Frontal cortex (tissue), 4 donors: ENCODE data around the gene NAPSA. TPM values are rescaled to one million over a fixed set of nuclear protein-coding genes. Genes with fewer than 3 reads are reported as not detected.
"Not testable (repeated sequence)": the region's sequence is repeated elsewhere in the genome, so short reads cannot be mapped to it uniquely, and the experiment has no call there.

Experiments used
- DNase-seq, 2 donors: peaks; one replicate each; pipeline ENCODE4 v3.0.0; 2012; ENCODE audit warnings: low spot score in 2 of 2
- FAIRE-seq: peaks from 2 replicates; lab custom pipeline; 2012; peaks lifted over from hg19 to GRCh38; lab: Jason Lieb, UNC
- total RNA-seq: library from RNA; depleted of rRNA; stranded (reverse); fragments of >200 nt; gene quantifications from one replicate; pipeline ENCODE4 v1.2.3, GENCODE V29; 2014
- donor health status: control.
- donor health status: control.
- donor health status: control.

The NAPSA gene
- total RNA-seq, 1 donor from 2014 or later: not detected

GRCh38 chr19:50333235-50333736 lies 32.2 kb downstream of the NAPSA start:
- FAIRE-seq: no peak
- DNase-seq: peak; percentile 93 to 96

GRCh38 chr19:50332244-50333038 lies 33.0 kb downstream of the NAPSA start:
- FAIRE-seq (no peak), DNase-seq (no peak)

GRCh38 chr19:50331994-50332243 lies 33.5 kb downstream of the NAPSA start:
- no peak for FAIRE-seq
- no peak for DNase-seq

DNA sequence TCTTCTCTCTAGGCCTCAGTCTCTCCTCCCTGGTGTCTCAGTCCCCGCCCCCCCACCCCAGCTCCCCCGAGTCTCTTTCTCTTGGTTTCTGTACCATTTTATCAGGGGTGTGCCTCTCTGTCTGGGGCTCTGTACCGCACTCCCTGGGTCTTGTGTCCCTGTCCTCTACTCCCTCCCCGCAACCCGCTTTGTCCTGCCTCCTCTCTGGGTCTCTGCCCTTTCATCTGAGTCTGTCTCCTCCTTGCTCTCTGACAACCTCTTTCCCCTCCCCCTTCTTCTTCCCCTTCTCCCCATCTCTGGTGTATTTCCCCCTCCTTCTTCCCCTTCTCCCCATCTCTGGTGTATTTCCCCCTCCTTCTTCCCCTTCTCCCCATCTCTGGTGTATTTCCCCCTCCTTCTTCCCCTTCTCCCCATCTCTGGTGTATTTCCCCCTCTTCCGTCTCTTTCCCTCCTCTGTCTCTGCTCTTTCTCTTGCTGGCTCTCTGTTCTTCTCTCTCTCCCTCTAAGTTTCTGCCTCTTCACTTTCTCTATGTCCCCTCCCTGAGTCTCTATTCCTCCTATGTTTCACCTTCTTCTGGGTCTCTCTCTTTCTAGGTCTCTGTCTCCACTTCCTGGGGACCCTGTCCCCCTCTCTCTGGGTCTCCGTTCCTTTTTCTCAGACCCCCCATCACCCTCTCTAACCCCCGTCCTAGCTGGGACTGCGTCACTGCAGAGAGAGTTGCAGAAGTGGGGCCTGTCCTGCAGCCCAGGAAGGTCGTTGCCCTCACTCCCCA lies 34.0 kb downstream of the NAPSA start:
- DNase-seq (no peak), FAIRE-seq (no peak)

DNA sequence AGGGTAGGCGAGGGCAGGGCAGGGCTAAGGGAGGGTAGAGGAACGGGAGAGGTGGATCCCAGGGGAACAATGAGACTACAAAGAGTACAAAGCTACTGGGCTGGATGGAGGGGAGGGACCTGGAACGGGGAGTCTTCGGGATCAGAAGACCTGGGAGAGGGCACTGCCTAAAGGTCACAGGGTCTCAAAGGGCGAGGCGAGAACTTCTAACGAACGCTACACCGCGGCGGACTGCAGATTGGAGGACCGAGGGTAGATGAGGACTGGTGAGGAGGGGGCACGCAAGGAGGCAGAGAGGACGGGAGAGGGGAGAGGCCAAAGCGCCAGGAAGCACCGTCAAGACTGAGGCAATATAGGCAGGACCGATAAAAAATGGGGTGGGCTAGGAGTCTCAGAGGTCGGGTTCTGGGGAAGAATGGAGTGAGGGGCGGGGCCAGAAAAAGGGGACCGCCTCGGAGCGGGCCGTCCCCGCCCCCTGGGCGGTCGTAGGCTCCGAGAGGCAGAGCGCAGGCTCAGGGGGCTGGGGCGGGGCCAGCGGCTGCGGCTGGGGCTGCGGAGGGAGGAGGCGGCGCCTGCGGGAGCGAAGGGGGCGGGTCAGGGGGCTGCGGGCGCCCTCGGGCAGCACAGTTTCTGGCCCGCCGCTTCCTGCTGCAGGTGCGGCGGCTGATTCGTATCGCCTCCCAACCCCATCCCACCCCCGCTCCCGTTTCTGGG lies 34.9 kb downstream of the NAPSA start:
- DNase-seq (peak; percentile 87 to 88), FAIRE-seq (no peak)

GRCh38 chr19:50329926-50330294 lies 35.5 kb downstream of the NAPSA start:
- not testable (repeated sequence) for FAIRE-seq, DNase-seq

- DNase-seq (peak; percentile 99), FAIRE-seq (peak; percentile 54)
Observed at GRCh38 chr19:50329146-50329925, 36.1 kb downstream of the NAPSA start, which contains the start of gene KCNC3. TSS of gene KCNC3 (minus strand) at chr19:50329377. CDS start at chr19:50329082, 295 bp downstream.

- DNase-seq: no peak
- no peak for FAIRE-seq
Observed at GRCh38 chr19:50328873-50329145, 36.6 kb downstream of the NAPSA start.

DNA sequence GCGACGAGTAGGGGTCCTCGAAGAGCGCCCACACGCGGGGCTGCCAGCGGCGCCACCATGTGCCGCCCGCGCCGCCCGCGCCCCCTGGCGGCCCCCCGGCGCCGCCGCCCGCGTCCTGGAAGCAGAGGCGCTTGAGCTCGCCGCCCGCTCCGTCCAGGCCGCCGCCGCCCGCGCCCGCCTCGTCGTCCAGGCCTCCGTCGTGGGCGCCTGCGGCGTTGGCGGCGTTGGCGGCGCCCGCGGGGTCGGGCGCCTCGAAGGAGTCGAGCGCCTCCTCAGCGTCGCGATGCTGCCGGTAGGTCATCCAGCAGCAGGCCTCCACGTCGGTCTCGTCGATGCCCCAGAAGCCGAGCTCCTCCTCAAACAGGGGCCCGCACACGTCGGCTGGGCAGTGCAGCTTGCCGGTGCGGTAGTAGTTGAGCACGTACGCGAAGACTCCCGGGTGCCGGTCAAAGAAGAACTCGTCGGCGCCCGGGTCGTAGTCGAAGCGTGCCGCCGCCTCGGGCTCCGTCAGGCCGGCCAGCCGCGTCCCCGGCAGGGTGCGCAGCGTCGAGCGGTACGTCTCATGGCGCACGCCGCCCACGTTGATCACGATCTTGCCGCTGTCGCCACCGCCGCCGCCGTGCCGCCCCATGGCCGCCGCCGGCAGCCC lies 37.1 kb downstream of the NAPSA start:
- no peak for DNase-seq
- no peak for FAIRE-seq

- no peak for DNase-seq
- no peak for FAIRE-seq
Observed at GRCh38 chr19:50327461-50328223, 37.8 kb downstream of the NAPSA start.

DNA sequence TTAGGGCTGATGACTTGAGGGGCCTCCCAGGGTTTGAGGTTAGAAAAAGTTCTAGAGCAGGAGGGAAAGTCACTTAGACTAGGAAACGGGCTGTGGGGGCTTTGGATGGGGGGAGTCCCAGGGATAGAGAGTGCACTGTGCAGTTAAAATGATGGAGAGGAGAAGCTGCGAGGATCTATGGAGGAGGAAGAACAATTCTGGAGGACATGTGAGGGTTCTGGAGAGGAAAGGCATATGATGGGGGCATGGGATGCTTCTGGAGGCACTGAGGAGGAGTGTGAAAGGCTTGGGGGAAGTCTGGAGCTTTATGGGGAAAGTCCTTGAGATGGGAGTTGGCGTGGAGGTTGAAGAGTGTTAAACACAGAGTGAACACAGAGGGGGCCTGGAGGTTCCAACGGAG lies 38.4 kb downstream of the NAPSA start:
- no peak for DNase-seq
- no peak for FAIRE-seq

GRCh38 chr19:50326101-50326664 lies 39.3 kb downstream of the NAPSA start:
- DNase-seq (no peak), FAIRE-seq (no peak)

DNA sequence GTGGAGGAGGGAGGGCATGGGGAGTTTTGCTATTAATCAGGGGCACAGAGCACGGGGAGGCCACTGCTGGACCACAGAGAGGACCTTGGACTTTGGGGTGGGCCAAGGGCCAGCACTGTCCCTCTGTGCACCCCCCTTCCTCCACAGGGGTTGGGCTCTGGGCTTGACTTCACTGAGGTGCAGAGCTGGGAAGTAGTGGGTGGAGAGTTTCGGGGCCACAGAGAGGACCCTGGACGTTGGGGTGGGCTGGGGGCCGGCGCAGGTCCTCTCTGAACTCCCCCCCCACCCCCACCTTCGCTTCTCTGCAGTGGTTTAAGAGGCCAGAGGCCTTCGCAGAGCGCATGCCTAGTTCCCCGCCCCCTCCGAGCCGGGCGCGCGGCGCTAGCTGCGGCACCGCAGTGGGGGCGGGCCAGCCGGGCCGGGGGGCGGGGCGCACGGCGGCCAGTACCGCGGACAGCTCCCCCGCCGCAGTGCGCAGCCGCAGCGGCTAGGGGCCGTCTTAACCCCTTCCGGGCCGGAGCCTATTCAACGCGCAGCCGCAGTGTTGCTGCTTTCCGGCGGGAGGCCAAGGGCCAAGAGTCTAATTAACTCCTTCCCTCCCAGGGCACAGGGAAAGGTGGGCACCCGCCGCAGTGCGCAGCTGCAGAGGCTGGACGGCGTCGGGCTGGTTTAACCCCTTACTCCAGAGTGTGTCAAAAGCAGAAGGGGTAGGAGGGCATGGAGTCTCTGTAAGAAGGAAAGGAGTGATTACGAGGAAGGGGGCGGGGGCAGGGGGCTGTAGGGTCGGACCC lies 39.9 kb downstream of the NAPSA start:
- FAIRE-seq: no peak
- DNase-seq: peak; percentile 97 to 98

- FAIRE-seq (no peak), DNase-seq (no peak)
Observed at GRCh38 chr19:50324331-50324730, 41.1 kb downstream of the NAPSA start.

DNA sequence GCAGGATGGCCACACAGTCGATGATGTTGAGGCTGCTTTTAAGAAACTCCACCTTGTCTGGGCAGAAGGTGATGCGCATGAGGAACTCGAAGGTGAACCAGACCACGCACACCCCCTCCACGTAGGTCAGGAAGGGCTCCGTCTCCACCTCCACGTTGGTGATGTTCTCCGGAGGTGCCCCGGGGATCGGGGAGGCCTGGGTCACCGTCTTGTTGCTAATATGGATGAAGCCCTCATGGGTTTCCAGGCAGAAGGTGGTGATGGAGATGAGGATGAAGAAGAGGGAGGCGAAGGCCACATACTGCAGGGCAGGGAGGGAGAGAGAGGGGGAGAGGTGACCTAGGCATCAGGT lies 41.7 kb downstream of the NAPSA start:
- no peak for DNase-seq
- FAIRE-seq: no peak

DNA sequence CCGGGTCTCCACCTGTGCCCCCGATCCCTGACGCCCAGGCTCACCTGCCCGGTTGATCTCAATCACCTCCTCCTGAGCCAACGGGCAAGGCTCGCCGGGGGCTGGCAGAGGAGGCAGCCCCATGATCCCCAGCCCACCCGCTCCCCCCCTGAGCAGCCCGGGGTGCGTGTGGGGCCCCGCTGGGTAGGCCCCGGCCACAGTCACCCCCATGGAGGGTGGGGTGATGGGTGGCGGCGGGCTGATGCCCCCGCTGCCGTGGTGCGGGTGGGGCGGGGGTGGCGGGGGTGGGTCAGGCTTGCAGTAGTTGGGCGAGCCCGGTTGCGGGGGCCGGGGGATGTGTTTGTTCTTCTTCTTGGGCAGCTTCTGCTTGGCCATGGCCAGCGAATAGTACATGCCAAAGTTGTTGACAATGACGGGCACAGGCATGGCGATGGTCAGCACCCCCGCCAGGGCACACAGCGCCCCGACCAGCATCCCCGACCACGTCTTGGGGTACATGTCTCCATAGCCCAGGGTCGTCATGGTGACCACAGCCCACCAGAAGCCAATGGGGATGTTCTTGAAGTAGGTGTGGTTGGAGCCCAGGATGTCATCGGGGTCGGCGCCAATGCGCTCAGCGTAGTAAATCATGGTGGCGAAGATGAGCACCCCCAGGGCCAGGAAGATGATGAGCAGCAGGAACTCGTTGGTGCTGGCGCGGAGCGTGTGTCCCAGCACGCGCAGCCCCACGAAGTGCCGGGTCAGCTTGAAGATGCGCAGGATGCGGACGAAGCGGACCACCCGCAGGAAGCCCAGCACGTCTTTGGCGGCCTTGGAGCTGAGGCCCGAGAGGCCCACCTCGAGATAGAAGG lies 42.3 kb downstream of the NAPSA start:
- FAIRE-seq (no peak), DNase-seq (no peak)

- DNase-seq (no peak), FAIRE-seq (no peak)
Observed at GRCh38 chr19:50322234-50322633, 43.2 kb downstream of the NAPSA start.
